VCaP (cell line): ENCODE results near the gene FBXW9.
A peak's percentile ranks its signal among the peaks of the same experiment; 100 is the strongest.

Source experiments
- H3K27ac ChIP-seq: fragments of 450-650 bp; 2 replicates; pipeline ENCODE4 v1.5.1; 2017
- TF ChIP-seq, protein P1 (sequence below): fragments of 450-650 bp; conservative IDR thresholded peaks from 2 replicates; pipeline ENCODE4 v1.5.1; 2017; ENCODE audit warnings: mild to moderate bottlenecking, moderate library complexity

Gene FBXW9

DNA sequence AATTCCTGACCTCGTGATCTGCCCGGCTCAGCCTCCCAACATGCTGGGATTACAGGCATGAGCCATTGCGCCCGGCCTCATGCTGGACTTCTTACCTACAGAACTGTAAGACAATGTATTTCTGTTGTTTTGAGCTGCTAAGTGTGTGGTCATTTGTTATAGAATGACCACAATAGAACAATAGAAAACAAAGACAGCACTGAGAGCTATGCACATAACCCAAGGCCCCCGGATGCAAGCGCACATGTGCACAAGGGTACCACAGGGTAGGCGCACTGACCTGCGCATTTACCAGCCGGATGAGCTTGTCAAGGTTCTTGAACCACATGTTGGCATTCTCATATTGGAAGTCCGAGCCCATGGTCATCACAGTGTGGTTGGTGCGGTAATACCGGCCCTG is 35.5 kb downstream of the FBXW9 start:
- no peak overlapping the region for H3K27ac ChIP-seq
- TF ChIP-seq, protein P1, sequence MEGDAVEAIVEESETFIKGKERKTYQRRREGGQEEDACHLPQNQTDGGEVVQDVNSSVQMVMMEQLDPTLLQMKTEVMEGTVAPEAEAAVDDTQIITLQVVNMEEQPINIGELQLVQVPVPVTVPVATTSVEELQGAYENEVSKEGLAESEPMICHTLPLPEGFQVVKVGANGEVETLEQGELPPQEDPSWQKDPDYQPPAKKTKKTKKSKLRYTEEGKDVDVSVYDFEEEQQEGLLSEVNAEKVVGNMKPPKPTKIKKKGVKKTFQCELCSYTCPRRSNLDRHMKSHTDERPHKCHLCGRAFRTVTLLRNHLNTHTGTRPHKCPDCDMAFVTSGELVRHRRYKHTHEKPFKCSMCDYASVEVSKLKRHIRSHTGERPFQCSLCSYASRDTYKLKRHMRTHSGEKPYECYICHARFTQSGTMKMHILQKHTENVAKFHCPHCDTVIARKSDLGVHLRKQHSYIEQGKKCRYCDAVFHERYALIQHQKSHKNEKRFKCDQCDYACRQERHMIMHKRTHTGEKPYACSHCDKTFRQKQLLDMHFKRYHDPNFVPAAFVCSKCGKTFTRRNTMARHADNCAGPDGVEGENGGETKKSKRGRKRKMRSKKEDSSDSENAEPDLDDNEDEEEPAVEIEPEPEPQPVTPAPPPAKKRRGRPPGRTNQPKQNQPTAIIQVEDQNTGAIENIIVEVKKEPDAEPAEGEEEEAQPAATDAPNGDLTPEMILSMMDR: no peak

DNA sequence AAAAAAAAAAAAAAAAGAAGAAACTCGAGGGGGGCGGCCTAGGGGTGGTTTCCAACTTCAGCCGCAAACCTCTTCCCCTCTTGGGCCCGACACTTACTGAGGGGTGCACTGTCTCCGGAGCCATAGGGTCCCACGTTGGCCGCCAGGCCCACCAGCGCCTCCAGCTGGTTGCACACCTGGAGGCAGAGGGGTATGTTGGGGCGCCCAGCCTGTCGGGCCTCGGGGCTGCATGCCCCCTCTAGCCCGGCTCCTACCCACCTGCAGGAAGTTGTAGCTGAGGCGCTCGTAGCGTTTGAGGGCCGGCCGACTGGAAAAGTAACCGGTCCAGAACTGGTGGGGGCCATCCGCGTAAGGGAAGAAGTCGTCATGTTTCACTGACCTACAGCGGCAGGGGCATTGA is 38.5 kb downstream of the FBXW9 start:
- no peak overlapping the region for H3K27ac ChIP-seq
- TF ChIP-seq, protein P1: no peak

DNA sequence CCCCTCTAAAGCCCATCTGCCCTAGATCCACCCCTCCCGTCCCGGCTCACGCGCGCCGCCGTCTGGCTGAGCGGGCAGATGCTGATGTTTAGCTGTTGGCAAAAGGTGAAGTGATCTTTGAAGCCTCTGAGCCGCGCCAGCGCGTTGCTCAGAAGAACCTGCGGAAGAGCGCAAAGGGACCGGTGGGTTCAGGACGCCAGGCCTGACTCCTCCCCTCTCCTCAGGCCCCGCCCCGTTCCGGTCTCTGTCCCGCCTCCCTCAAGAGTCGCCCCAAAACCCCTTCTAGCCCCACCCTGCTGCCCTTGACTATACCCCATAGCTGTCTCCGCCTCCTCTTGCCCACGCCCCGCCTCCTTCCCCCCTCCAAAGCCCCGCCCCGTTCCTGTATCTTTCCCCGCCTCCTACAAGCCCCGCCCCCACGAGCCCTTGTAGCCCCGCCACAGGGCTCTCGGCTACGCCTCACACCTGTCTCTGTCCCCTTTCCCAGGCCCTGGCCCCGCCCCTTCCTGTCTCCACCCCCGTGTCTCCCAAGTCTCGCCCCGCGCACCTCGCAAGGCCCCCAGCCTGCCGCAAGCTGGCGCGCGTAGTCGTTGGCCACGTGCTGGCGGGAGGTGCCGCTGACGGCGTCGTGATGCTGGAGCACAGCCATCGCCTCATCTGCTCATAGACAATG is 39.4 kb downstream of the FBXW9 start:
- H3K27ac ChIP-seq: no peak overlapping the region
- TF ChIP-seq, protein P1: no peak

DNA sequence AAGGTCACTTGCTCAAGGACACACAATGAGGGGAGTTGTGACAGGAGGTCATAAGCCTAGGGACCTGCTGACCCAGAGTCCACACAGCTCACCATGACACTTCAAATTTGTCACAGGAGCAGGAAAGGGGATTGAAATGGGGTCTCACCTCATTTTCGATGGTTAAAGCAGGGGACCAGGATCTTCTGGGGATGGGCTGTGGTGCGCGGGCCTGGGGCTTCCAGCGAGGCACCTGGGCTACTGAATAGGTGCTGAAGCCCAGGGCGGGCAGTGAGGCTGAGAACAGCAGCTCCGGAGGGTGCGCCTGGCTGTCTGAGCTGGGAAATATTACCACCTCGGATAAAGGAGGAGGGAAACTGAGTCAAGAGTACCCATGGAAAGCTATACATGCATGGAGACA is 40.9 kb downstream of the FBXW9 start:
- TF ChIP-seq, protein P1: no peak
- no peak overlapping the region for H3K27ac ChIP-seq

DNA sequence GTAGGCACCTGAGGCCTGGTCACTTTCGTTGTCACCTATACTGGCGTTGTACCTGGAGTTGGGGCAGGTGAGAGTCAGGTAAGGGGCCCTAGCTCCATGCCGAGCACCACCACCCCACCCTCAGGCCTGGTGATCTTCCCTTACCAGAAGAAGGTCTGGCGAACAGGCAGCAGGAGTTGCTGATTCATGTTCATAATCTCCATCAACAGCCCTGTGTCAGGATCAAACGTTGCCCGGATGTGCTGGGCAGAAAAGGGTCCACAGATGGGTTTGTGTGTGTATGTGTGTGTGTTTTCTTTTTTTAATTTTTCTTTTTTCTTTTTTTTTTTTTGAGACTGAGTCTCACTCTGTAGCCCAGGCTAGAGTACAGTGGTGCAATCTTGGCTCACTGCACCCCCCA is 44.2 kb downstream of the FBXW9 start:
- TF ChIP-seq, protein P1: no peak
- H3K27ac ChIP-seq: no peak overlapping the region

DNA sequence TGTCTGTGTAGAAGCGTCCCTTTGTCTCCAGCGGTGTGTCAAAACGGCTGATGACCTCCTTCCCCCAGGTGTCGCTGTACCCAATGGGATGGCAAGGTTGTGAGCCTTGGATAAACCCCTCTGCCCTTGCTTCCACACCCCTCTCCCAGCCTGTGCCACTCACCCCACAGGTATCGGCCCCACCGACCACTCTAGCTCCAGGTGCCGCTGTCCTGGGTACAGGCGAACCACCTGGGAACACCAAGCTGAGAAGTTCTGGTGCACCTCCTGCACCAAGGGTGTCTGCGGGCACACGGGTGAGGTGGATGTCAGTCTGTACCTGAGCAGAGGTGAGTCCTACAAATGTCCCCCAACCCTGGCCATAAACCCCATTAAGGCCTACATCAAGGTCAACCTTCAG is 46.5 kb downstream of the FBXW9 start:
- H3K27ac ChIP-seq: no peak overlapping the region
- TF ChIP-seq, protein P1: no peak

DNA sequence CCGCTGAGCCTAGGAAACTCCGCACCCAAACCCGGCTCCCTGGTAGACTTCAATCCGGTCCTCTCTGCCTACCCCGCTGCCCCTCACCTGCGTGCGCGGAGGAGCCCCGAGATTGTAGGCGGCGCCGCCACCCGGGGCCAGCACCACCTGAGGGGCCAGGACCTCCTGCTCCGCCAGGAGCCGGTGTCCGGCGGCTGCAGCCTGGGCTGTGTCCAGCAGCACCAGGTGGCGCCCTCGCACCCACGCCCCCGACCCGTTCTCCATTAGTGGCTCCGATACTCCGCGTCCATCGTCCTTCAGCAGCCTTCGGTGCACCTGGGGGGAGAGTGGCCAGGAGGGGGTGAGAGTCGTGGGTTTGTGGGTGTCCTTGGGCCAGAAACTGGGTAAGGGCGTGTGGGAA is 48.3 kb downstream of the FBXW9 start:
- H3K27ac ChIP-seq: no peak overlapping the region
- TF ChIP-seq, protein P1: peak; percentile 60
